GM04503 (cell line): ENCODE measurements around the gene ATAD3C.
"Not testable (repeated sequence)": the region's sequence is repeated elsewhere in the genome, so short reads cannot be mapped to it uniquely, and the experiment has no call there.

Experiments used
- DNase-seq: peaks from one replicate; pipeline ENCODE4 v3.0.0-alpha.2; 2012; ENCODE audit warnings: low read depth

ATAD3C gene

GRCh38 chr1:1442069-1442770 is 7.3 kb upstream of the ATAD3C start:
- no peak for DNase-seq

GRCh38 chr1:1446631-1447030 is 2.9 kb upstream of the ATAD3C start:
- DNase-seq: not testable (repeated sequence)

- not testable (repeated sequence) for DNase-seq
Observed at GRCh38 chr1:1450616-1451015, 1.1 kb downstream of the ATAD3C start.

GRCh38 chr1:1451696-1452364 is 2.3 kb downstream of the ATAD3C start:
- no peak for DNase-seq

- DNase-seq: not testable (repeated sequence)
Observed at GRCh38 chr1:1452365-1452739, 2.9 kb downstream of the ATAD3C start.

- no peak for DNase-seq
Observed at GRCh38 chr1:1452882-1453281, 3.4 kb downstream of the ATAD3C start.

GRCh38 chr1:1454286-1455056 is 5.0 kb downstream of the ATAD3C start:
- not testable (repeated sequence) for DNase-seq

- DNase-seq: no peak
Observed at GRCh38 chr1:1455366-1455884, 5.9 kb downstream of the ATAD3C start.

- not testable (repeated sequence) for DNase-seq
Observed at GRCh38 chr1:1455934-1456333, 6.4 kb downstream of the ATAD3C start.

GRCh38 chr1:1456683-1457255 is 7.3 kb downstream of the ATAD3C start:
- not testable (repeated sequence) for DNase-seq

GRCh38 chr1:1459156-1459555 is 9.7 kb downstream of the ATAD3C start:
- not testable (repeated sequence) for DNase-seq

GRCh38 chr1:1459711-1460110 is 10.2 kb downstream of the ATAD3C start:
- DNase-seq: not testable (repeated sequence)

GRCh38 chr1:1460540-1461130 is 11.1 kb downstream of the ATAD3C start:
- no peak for DNase-seq

GRCh38 chr1:1461721-1462317 is 12.3 kb downstream of the ATAD3C start:
- DNase-seq: no peak

GRCh38 chr1:1462318-1462966 is 13.0 kb downstream of the ATAD3C start:
- no peak for DNase-seq

GRCh38 chr1:1463312-1463711 is 13.8 kb downstream of the ATAD3C start:
- no peak for DNase-seq

- DNase-seq: not testable (repeated sequence)
Observed at GRCh38 chr1:1468196-1468985, 18.9 kb downstream of the ATAD3C start.

- DNase-seq: no peak
Observed at GRCh38 chr1:1470626-1471388, 21.3 kb downstream of the ATAD3C start.

GRCh38 chr1:1471389-1472052 is 22.0 kb downstream of the ATAD3C start, which contains the start of gene ATAD3B:
Gene ATAD3B (plus strand): TSS chr1:1471765. CDS start chr1:1471885, 120 bp downstream.
- peak; percentile 57 for DNase-seq
